LNCAP (cell line): ENCODE results near the gene HS1BP3.

Source experiments
- TF ChIP-seq, protein P1 (sequence below): fragments of 450-650 bp; IDR thresholded peaks from 2 replicates; pipeline ENCODE4 v1.5.1; 2017; ENCODE audit warnings: mild to moderate bottlenecking

Gene HS1BP3

DNA sequence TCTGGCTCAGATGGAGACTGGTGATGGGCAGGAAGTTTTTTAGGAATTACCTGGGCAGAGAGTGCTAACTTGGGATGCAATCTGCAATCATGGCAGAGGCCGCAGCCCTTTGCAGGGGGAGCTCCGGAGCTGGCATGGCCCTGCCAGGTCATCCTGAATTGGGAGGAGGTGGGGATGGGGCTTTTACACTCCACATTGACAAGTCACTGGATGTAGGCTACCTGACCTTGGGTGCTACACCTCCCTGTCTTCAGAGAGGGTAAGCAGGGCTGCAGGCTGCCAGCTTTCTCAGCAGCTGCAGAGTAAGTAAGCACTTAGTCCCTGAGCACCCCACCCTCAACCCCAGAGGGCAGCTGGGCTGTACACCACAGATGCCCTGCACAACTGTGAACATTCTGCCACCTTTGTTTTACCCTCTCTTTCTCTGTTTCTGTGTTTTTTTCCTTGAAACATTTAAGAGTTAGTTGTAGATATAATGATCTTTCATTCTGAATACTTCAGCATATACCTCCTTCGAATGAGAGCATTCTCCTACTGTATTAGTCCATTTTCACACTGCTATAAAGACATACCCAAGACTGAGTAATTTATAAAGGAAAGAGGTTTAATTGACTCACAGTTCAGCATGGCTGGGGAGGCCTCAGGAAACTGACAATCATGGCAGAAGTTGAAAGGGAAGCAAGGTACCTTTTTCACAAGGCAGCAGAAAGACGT, 6.8 kb upstream of the HS1BP3 start:
- TF ChIP-seq, protein P1, sequence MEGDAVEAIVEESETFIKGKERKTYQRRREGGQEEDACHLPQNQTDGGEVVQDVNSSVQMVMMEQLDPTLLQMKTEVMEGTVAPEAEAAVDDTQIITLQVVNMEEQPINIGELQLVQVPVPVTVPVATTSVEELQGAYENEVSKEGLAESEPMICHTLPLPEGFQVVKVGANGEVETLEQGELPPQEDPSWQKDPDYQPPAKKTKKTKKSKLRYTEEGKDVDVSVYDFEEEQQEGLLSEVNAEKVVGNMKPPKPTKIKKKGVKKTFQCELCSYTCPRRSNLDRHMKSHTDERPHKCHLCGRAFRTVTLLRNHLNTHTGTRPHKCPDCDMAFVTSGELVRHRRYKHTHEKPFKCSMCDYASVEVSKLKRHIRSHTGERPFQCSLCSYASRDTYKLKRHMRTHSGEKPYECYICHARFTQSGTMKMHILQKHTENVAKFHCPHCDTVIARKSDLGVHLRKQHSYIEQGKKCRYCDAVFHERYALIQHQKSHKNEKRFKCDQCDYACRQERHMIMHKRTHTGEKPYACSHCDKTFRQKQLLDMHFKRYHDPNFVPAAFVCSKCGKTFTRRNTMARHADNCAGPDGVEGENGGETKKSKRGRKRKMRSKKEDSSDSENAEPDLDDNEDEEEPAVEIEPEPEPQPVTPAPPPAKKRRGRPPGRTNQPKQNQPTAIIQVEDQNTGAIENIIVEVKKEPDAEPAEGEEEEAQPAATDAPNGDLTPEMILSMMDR: no peak

DNA sequence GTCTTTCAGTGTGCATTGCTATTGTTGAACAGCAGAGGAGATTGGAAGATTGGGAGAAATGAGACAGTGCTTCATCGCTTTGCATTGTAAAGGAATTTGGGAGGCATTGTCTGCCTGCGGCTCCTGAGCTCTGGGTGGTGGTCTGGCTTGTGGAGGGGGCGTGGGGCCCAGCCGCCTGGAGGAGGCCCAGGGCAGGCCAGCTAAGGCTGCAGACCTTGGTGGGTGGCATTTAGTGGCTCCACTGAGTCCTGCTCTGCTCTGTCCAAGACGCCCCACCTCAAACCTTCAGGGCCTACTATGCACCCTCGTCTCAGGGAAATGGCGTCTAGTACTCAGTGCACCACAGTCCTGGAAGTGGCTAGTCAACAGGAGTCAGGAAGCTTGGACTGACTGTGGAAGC, 5.7 kb upstream of the HS1BP3 start:
- TF ChIP-seq, protein P1: no peak

DNA sequence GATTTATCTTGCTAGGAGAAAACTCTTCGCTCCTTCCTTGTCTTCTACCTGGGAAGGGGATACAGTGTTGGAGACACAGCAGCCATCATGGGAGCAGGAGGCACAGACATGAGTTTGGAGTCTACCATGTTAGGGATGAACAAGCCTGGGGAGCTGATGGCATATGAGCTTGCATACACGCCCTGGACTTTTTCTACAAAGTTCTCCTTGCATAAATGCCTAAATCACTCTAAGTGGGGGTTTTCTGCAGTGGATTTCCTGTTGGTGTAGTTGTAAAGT, 3.6 kb upstream of the HS1BP3 start:
- TF ChIP-seq, protein P1: no peak

DNA sequence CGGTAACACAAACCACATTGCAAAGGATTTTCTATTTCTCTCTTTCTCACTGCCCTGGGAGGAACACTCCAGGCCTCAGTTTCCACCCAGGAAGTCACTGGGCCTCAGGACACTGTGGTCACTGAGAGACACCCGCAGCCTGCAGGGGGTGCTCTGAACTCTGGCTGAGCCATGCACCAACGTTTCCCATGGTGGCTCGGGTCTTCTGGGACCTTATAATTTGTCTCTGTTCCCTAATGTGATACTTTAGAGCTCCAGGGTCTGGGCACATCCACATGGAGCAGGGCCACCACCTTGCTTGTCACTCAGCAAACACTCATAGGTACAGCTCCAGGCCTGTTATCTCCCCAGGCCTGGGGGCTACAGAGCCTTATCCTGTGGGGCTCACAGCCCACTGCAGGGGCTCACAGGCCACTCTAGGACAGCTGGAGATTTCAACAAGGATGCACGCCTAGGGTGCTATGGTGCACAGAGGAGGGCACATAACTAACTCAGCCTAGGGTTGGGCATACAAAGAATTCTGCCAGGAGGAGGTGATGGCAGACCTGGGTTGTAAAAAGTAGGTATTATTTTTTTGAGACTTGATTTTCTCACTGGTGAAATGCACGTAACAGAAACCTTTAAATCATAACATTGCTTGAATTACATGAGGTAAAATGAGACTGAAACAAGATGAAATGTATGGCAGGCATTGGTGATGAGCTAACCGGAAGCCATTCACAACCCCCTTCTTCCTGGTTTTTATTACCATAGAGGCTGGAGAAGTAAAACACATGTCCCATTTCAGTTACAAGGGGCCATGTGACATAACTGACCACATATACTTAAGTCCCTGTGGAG, 3.0 kb upstream of the HS1BP3 start:
- TF ChIP-seq, protein P1: no peak

DNA sequence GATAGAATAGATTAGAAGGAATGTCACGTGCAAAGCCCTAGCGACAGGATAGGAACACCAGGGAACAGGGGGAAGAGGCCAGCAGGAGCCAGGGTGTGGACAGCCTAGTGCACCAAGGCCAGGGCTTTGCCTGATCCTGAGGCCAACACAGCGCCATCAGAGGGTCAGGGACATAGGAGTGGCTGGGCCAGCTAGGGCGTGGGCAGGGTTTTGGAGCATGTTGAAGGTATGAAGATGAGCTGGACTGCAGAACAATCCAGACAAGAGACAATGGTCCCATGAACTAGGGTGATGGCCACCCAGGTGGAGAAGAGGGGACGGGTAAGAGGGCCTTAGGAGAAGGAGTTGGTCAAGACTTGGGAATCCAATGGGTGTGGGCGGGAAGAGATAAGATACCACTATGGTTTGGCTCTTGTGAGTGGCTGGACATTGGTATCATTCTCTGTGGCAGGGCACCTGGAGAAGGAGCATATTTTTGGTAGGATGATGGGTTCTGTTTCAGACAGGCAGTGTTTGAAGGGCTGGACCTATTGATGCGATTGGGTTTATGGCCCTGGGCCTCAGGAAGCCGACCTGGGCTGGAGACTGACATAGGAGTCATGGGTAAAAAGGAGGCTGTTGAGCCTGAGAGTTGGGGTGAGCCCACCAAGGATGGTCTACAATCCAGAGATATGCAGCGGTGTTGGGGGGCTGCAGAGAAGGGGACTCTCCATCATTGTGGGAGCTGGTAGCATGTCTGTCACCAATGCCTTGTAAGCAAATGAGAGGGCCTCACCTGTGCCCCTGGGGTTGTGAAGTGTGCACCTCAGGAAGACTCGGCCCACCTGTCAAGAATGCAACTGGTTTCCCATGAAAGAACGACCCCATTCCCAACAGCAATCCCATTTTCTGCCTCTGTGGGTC, 2.0 kb upstream of the HS1BP3 start:
- TF ChIP-seq, protein P1: no peak

DNA sequence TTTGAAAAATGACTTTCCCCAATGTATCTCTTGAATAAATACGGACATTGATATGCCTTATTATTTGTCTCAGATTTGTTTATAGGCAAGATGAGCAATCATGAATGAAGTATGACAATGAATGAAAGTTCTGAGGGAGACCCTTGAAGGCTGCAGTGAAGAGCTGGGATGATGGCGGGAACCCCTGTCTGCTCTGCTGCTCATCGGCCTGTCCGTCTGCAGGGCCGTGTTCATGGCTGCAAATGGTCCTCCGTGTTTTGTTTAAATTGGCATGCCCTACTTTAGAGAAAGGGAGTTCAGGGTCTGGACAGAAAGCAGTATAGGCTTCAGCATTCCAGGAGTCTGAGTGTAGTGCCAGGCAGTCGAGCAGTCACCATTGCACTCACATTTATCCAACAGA, 1.2 kb upstream of the HS1BP3 start:
- TF ChIP-seq, protein P1: no peak

DNA sequence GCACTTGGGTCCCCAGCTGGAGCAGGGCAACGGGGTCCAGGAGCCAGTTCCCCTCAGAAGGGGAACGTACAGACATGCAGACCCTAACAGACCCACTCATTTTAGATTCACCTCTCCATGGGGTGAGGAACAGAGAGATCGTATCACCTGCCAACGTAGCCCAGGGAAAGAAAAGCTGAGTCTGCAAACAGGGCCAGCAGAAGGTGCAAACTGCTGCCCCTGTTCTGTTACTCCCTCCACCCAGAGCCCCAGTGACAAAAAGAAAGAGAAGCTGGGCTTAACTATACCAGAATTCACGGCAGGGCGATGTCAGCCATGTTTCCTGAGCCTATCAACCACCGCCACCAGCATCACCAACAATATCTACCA, 817 bp upstream of the HS1BP3 start:
- TF ChIP-seq, protein P1: no peak
